Naive B cell (primary cell): ENCODE data around the gene ATPAF2. TPM values are rescaled to one million over a fixed set of nuclear protein-coding genes. Genes with fewer than 3 reads are reported as not detected.

Source experiments
- ATAC-seq, 2 donors: fragments of 150-1000 bp; cut with Tn5 transposase; 2 replicates each; pipeline ENCODE4 v1.10.0; 2021; ENCODE audit warnings: low read depth in 2 of 2, mild to moderate bottlenecking in 2 of 2, moderate library complexity in 2 of 2
- DNase-seq: peaks from one replicate; pipeline ENCODE4 v3.0.0; 2022
- H3K27ac Mint-ChIP-seq, 6 donors: one replicate each; pipeline ENCODE4 v1.8.0; 2020 to 2022; ENCODE audit warnings: mild to moderate bottlenecking in 6 of 6, mixed read lengths in 6 of 6, moderate library complexity in 5 of 6, inconsistent platforms in 2 of 6
- H3K27me3 Mint-ChIP-seq, 3 donors: one replicate each; pipeline ENCODE4 v1.8.0; 2021 to 2022; ENCODE audit warnings: mixed read lengths in 3 of 3, mild to moderate bottlenecking in 1 of 3
- H3K36me3 Mint-ChIP-seq, 2 donors: one replicate each; pipeline ENCODE4 v1.8.0; 2020 to 2022; ENCODE audit warnings: mixed read lengths in 2 of 2, inconsistent platforms in 1 of 2, mild to moderate bottlenecking in 1 of 2
- H3K4me1 Mint-ChIP-seq, 3 donors: one replicate each; pipeline ENCODE4 v1.8.0; 2020 to 2022; ENCODE audit warnings: mixed read lengths in 3 of 3, inconsistent platforms in 1 of 3, mild to moderate bottlenecking in 1 of 3, moderate library complexity in 1 of 3
- H3K4me3 Mint-ChIP-seq, 8 donors: one replicate each; pipeline ENCODE4 v1.8.0; 2020 to 2022; ENCODE audit warnings: mild to moderate bottlenecking in 8 of 8, mixed read lengths in 8 of 8, moderate library complexity in 8 of 8, inconsistent platforms in 2 of 8
- H3K9me3 Mint-ChIP-seq, 7 donors: one replicate each; pipeline ENCODE4 v1.8.0; 2020 to 2022; ENCODE audit warnings: mixed read lengths in 7 of 7, mild to moderate bottlenecking in 5 of 7, inconsistent platforms in 2 of 7, moderate library complexity in 1 of 7
- polyA plus RNA-seq, 6 donors: library from polyadenylated mRNA; unstranded; fragments of 300-500 nt; fragmentation: Illumina TruSeq; gene quantifications; one replicate each; pipeline ENCODE4 v1.2.3, GENCODE V29; 2021; ENCODE audit warnings: low read depth in 6 of 6

Gene ATPAF2
- polyA plus RNA-seq, 6 donors from 2014 or later: 24.0 to 42.7 (median 34.1) TPM

GRCh38 chr17:18056214-18056613 is 17.2 kb upstream of the ATPAF2 start:
- DNase-seq (no peak), ATAC-seq (no peak)
- peaks cover 8 to 11% of the 10 kb centered on the region in 2 donors for H3K36me3 Mint-ChIP-seq
- no peaks in the 10 kb centered on the region for H3K27me3 Mint-ChIP-seq
- H3K4me3 Mint-ChIP-seq: no peak overlapping the region
- H3K4me1 Mint-ChIP-seq: peaks cover 0 to 6% (median 4%) of the 10 kb centered on the region in 3 donors
- peak overlapping the region in 1 of 6 donors; percentile 38 for H3K27ac Mint-ChIP-seq
- no peaks in the 10 kb centered on the region for H3K9me3 Mint-ChIP-seq

GRCh38 chr17:18055597-18055996 is 16.6 kb upstream of the ATPAF2 start:
- Mint-ChIP-seq H3K4me1 (peaks cover 0 to 6% (median 4%) of the 10 kb centered on the region in 3 donors), H3K36me3 (peaks cover 8 to 11% of the 10 kb centered on the region in 2 donors), H3K27ac (no peak overlapping the region), H3K4me3 (no peak overlapping the region), H3K27me3 (no peaks in the 10 kb centered on the region), H3K9me3 (no peaks in the 10 kb centered on the region)
- no peak for DNase-seq
- ATAC-seq: no peak

- peak overlapping the region in 4 of 6 donors; percentile 56 to 89 (median 70) for H3K27ac Mint-ChIP-seq
- peaks cover 16 to 24% (median 17%) of the 10 kb centered on the region in 3 donors for H3K4me1 Mint-ChIP-seq
- no peaks in the 10 kb centered on the region for H3K36me3 Mint-ChIP-seq
- no peaks in the 10 kb centered on the region for H3K27me3 Mint-ChIP-seq
- peak overlapping the region in 1 of 8 donors; percentile 7 for H3K4me3 Mint-ChIP-seq
- peak; percentile 36 to 52 for ATAC-seq
- DNase-seq: no peak
- no peaks in the 10 kb centered on the region for H3K9me3 Mint-ChIP-seq
Measured at GRCh38 chr17:18045691-18046350, 6.9 kb upstream of the ATPAF2 start.

GRCh38 chr17:18044609-18045008 is 5.6 kb upstream of the ATPAF2 start:
- H3K4me3 Mint-ChIP-seq: no peak overlapping the region
- DNase-seq: no peak
- H3K4me1 Mint-ChIP-seq: peaks cover 26 to 33% (median 28%) of the 10 kb centered on the region in 3 donors
- H3K9me3 Mint-ChIP-seq: no peaks in the 10 kb centered on the region
- ATAC-seq: no peak
- H3K27me3 Mint-ChIP-seq: no peaks in the 10 kb centered on the region
- H3K36me3 Mint-ChIP-seq: peaks cover 0 to under 1% of the 10 kb centered on the region in 2 donors
- H3K27ac Mint-ChIP-seq: peak overlapping the region in 3 of 6 donors; percentile 51 to 61 (median 54)

- Mint-ChIP-seq H3K27me3 (no peaks in the 10 kb centered on the region), H3K4me1 (peaks cover 28 to 38% (median 31%) of the 10 kb centered on the region in 3 donors), H3K36me3 (peaks cover 0 to 8% of the 10 kb centered on the region in 2 donors), H3K4me3 (peak overlapping the region in 1 of 8 donors; percentile 97), H3K27ac (no peak overlapping the region), H3K9me3 (no peaks in the 10 kb centered on the region)
- DNase-seq: no peak
- ATAC-seq: no peak
Measured at GRCh38 chr17:18043491-18043890, 4.5 kb upstream of the ATPAF2 start.

- peaks cover 33 to 43% (median 35%) of the 10 kb centered on the region in 3 donors for H3K4me1 Mint-ChIP-seq
- H3K27ac Mint-ChIP-seq: no peak overlapping the region
- ATAC-seq (no peak), DNase-seq (no peak)
- H3K36me3 Mint-ChIP-seq: peaks cover 0 to 8% of the 10 kb centered on the region in 2 donors
- H3K4me3 Mint-ChIP-seq: peak overlapping the region in 1 of 8 donors; percentile 97
- no peaks in the 10 kb centered on the region for H3K9me3 Mint-ChIP-seq
- H3K27me3 Mint-ChIP-seq: no peaks in the 10 kb centered on the region
Measured at GRCh38 chr17:18042983-18043382, 4.0 kb upstream of the ATPAF2 start.

- H3K9me3 Mint-ChIP-seq: no peaks in the 10 kb centered on the region
- H3K4me3 Mint-ChIP-seq: peak overlapping the region in 6 of 8 donors; percentile 61 to 97 (median 81)
- H3K27ac Mint-ChIP-seq: peak overlapping the region in 1 of 6 donors; percentile 81
- ATAC-seq: no peak
- H3K27me3 Mint-ChIP-seq: no peaks in the 10 kb centered on the region
- peaks cover 45 to 54% (median 46%) of the 10 kb centered on the region in 3 donors for H3K4me1 Mint-ChIP-seq
- no peak for DNase-seq
- peaks cover 0 to 8% of the 10 kb centered on the region in 2 donors for H3K36me3 Mint-ChIP-seq
Measured at GRCh38 chr17:18041776-18042175, 2.8 kb upstream of the ATPAF2 start.

GRCh38 chr17:18040261-18040858 is 1.4 kb upstream of the ATPAF2 start:
- no peak for DNase-seq
- Mint-ChIP-seq H3K4me3 (peak overlapping the region; percentile 82 to 97 (median 90)), H3K27me3 (no peaks in the 10 kb centered on the region), H3K27ac (peak overlapping the region; percentile 75 to 91 (median 89)), H3K4me1 (peaks cover 48 to 56% (median 49%) of the 10 kb centered on the region in 3 donors), H3K9me3 (no peaks in the 10 kb centered on the region), H3K36me3 (peaks cover 0 to 8% of the 10 kb centered on the region in 2 donors)
- ATAC-seq: no peak

- DNase-seq: no peak
- H3K4me1 Mint-ChIP-seq: peaks cover 49 to 56% (median 53%) of the 10 kb centered on the region in 3 donors
Measured at GRCh38 chr17:18039535-18040260, 730 bp upstream of the ATPAF2 start.

GRCh38 chr17:18038149-18038850 is 668 bp downstream of the ATPAF2 start:
- DNase-seq: peak; percentile 66
- Mint-ChIP-seq H3K4me3 (peak overlapping the region; percentile 86 to 100 (median 97)), H3K9me3 (no peaks in the 10 kb centered on the region), H3K4me1 (peaks cover 54 to 63% (median 59%) of the 10 kb centered on the region in 3 donors), H3K27me3 (no peaks in the 10 kb centered on the region), H3K36me3 (peaks cover 0 to 8% of the 10 kb centered on the region in 2 donors), H3K27ac (peak overlapping the region; percentile 20 to 99 (median 92))
- peak; percentile 28 to 40 for ATAC-seq

More at GRCh38 chr17:18039535-18040260, 730 bp upstream of the ATPAF2 start:
- ATAC-seq: peak; percentile 33 to 35
- peaks cover 0 to 8% of the 10 kb centered on the region in 2 donors for H3K36me3 Mint-ChIP-seq
- peak overlapping the region; percentile 75 to 99 (median 88) for H3K27ac Mint-ChIP-seq
- no peaks in the 10 kb centered on the region for H3K9me3 Mint-ChIP-seq
- no peaks in the 10 kb centered on the region for H3K27me3 Mint-ChIP-seq
- H3K4me3 Mint-ChIP-seq: peak overlapping the region; percentile 86 to 100 (median 97)

GRCh38 chr17:18037486-18037885 is 1.5 kb downstream of the ATPAF2 start:
- H3K9me3 Mint-ChIP-seq: no peaks in the 10 kb centered on the region
- H3K36me3 Mint-ChIP-seq: peaks cover 0 to 8% of the 10 kb centered on the region in 2 donors
- no peaks in the 10 kb centered on the region for H3K27me3 Mint-ChIP-seq
- no peak for ATAC-seq
- H3K4me1 Mint-ChIP-seq: peaks cover 55 to 66% (median 60%) of the 10 kb centered on the region in 3 donors
- H3K27ac Mint-ChIP-seq: peak overlapping the region; percentile 20 to 99 (median 89)
- peak; percentile 51 for DNase-seq
- peak overlapping the region; percentile 86 to 100 (median 97) for H3K4me3 Mint-ChIP-seq

GRCh38 chr17:18035704-18036103 is 3.3 kb downstream of the ATPAF2 start:
- Mint-ChIP-seq H3K27ac (peak overlapping the region in 2 of 6 donors; percentile 53 to 80), H3K36me3 (peaks cover 0 to 8% of the 10 kb centered on the region in 2 donors)
- ATAC-seq: no peak

More at GRCh38 chr17:18035704-18036103, 3.3 kb downstream of the ATPAF2 start:
- DNase-seq: no peak
- Mint-ChIP-seq H3K4me3 (peak overlapping the region in 2 of 8 donors; percentile 24 to 53), H3K27me3 (no peaks in the 10 kb centered on the region), H3K9me3 (no peaks in the 10 kb centered on the region), H3K4me1 (peaks cover 43 to 62% (median 61%) of the 10 kb centered on the region in 3 donors)
